ENCODE measurements around the gene MIS18BP1.

MIS18BP1 gene

GRCh38 chr14:45169906-45170305 is 83.1 kb downstream of the MIS18BP1 start:
- no peak overlapping the region for H3K27ac ChIP-seq
- no peaks in the 10 kb centered on the region for H3K9me3 ChIP-seq (ENCODE audit: control insufficient read depth, low read length)
- no peak overlapping the region for H2AFZ ChIP-seq
- no peak overlapping the region for H3K9ac ChIP-seq
- H3K4me3 ChIP-seq (ENCODE audit: low read depth, low read length) = no peak overlapping the region
- no peaks in the 10 kb centered on the region for H3K4me1 ChIP-seq
- H3K27me3 ChIP-seq (ENCODE audit: control insufficient read depth, insufficient read depth, low read length) = no peaks in the 10 kb centered on the region
- no peaks in the 10 kb centered on the region for H3K36me3 ChIP-seq (ENCODE audit: control insufficient read depth, insufficient read depth, low read length)
- no peak for TF ChIP-seq CTCF (IDR thresholded peaks at IDR 0.05)
- H3K4me2 ChIP-seq (ENCODE audit: low read length) = no peak overlapping the region
- no peaks in the 10 kb centered on the region for H3K79me2 ChIP-seq

GRCh38 chr14:45156067-45156466 is 96.9 kb downstream of the MIS18BP1 start:
- no peaks in the 10 kb centered on the region for H3K79me2 ChIP-seq
- no peak for TF ChIP-seq CTCF (IDR thresholded peaks at IDR 0.05)
- no peak overlapping the region for H3K4me2 ChIP-seq (ENCODE audit: low read length)
- no peaks in the 10 kb centered on the region for H3K36me3 ChIP-seq (ENCODE audit: control insufficient read depth, insufficient read depth, low read length)
- H3K4me1 ChIP-seq = no peaks in the 10 kb centered on the region
- no peak overlapping the region for H2AFZ ChIP-seq
- H3K4me3 ChIP-seq (ENCODE audit: low read depth, low read length) = no peak overlapping the region
- no peak overlapping the region for H3K9ac ChIP-seq
- no peaks in the 10 kb centered on the region for H3K27me3 ChIP-seq (ENCODE audit: control insufficient read depth, insufficient read depth, low read length)
- H3K9me3 ChIP-seq (ENCODE audit: control insufficient read depth, low read length) = no peaks in the 10 kb centered on the region
- H3K27ac ChIP-seq = no peak overlapping the region

Measured in parathyroid adenoma (tissue), 2 donors.